ENCODE measurements around the gene PIP. TPM values are rescaled to one million over a fixed set of nuclear protein-coding genes. Genes with fewer than 3 reads are reported as not detected.

PIP gene
- total RNA-seq, 2 experiments from 2014 or later = not detected

GRCh38 chr7:143181349-143181748, 49.5 kb downstream of the PIP start:
- Mint-ChIP-seq H3K36me3 (ENCODE audit: low read depth) (no peaks in the 10 kb centered on the region), H3K9me3 (ENCODE audit: insufficient read depth) (peaks cover 5% of the 10 kb centered on the region), H3K27ac (no peak overlapping the region), H3K27me3 (ENCODE audit: low read depth) (peaks cover 6% of the 10 kb centered on the region), H3K4me3 (no peak overlapping the region), H3K4me1 (ENCODE audit: low read depth) (no peaks in the 10 kb centered on the region)
- no peak for DNase-seq
- ChIA-PET POLR2A (no interaction called here), CTCF (interaction anchor here (1.1 kb wide), 1 partner anchor 34 kb away, joined by 3 read pairs; no protein-coding TSS in a partner anchor)
- no peak for ATAC-seq

DNA sequence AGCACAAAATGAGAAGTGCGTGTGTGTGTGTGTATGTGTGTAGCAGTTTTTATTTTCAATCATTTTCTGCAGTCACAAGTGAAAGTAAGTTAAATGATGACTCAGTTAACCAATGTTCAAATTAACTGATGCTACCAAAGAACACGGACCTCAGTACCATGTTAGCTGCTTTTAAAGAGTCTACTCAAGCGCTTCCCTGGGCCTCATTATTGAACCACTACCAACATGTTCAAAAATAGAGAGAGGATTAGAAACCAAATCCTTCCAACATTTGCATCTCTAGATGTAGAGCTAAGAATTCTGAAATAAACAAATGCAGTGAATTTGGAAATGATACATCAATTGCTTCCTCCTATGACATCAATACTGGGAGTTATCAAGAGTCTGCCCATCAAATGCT, 51.1 kb downstream of the PIP start, which contains the start of gene TAS2R39:
TSS of gene TAS2R39 (plus strand) at position 396 of the 400 bp plus-strand sequence. CDS start at position 396, 0 bp downstream.
- peaks cover 1% of the 10 kb centered on the region for H3K9me3 Mint-ChIP-seq (ENCODE audit: insufficient read depth)

DNA sequence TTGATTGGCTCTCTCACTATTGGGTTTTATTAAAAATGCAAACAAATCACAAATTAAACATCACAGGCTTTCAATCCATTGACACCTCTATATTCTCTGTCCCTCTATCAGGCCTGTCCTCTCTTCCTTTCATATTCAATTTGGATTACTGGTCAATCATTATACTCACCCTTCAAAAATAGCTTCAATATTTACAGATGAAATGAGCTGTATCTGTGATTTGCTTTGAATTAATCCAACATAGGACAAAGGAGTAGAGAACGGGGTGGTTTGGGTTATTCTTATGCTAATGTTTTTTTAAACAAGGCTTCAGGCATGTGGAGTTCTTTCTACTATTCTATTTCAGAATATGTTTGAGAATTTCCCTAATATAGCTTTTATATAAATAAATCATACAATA, 53.7 kb downstream of the PIP start:
- CTCF ChIA-PET = no interaction called here
- Mint-ChIP-seq H3K4me3 (no peak overlapping the region), H3K4me1 (ENCODE audit: low read depth) (no peaks in the 10 kb centered on the region), H3K27ac (no peak overlapping the region), H3K27me3 (ENCODE audit: low read depth) (peaks cover 6% of the 10 kb centered on the region), H3K9me3 (ENCODE audit: insufficient read depth) (no peaks in the 10 kb centered on the region), H3K36me3 (ENCODE audit: low read depth) (no peaks in the 10 kb centered on the region)
- no peak for ATAC-seq
- POLR2A ChIA-PET = no interaction called here
- no peak for DNase-seq

More for the DNA sequence above, 51.1 kb downstream of the PIP start, which contains the start of gene TAS2R39:
- POLR2A ChIA-PET = no interaction called here
- Mint-ChIP-seq H3K4me3 (no peak within 1 kb of the TSS), H3K36me3 (ENCODE audit: low read depth) (no peaks in the 10 kb centered on the region), H3K27ac (no peak within 1 kb of the TSS), H3K27me3 (ENCODE audit: low read depth) (peaks cover 6% of the 10 kb centered on the region), H3K4me1 (ENCODE audit: low read depth) (no peaks in the 10 kb centered on the region)
- CTCF ChIA-PET = no interaction called here
- ATAC-seq = no peak
- DNase-seq = no peak

- POLR2A ChIA-PET = no interaction called here
- ATAC-seq = no peak
- no peak overlapping the region for H3K4me3 Mint-ChIP-seq
- H3K27ac Mint-ChIP-seq = no peak overlapping the region
- no peaks in the 10 kb centered on the region for H3K9me3 Mint-ChIP-seq (ENCODE audit: insufficient read depth)
- DNase-seq = no peak
- no peaks in the 10 kb centered on the region for H3K36me3 Mint-ChIP-seq (ENCODE audit: low read depth)
- peaks cover 6% of the 10 kb centered on the region for H3K27me3 Mint-ChIP-seq (ENCODE audit: low read depth)
- CTCF ChIA-PET = interaction anchor here (0.8 to 1.2 kb wide), 2 partner anchors 27 to 181 kb away, joined by 3 to 4 read pairs; no protein-coding TSS in a partner anchor
- no peaks in the 10 kb centered on the region for H3K4me1 Mint-ChIP-seq (ENCODE audit: low read depth)
Observed at GRCh38 chr7:143188994-143189393, 57.1 kb downstream of the PIP start.

Other genes starting within 250 kb of the PIP start
- not detected for gene TRPV6, start 246.3 kb upstream of the PIP start, total RNA-seq
- gene TRPV5, start 198.3 kb upstream of the PIP start, total RNA-seq = not detected
- not detected for gene LLCFC1, start 192.6 kb upstream of the PIP start, total RNA-seq
- gene KEL, start 169.7 kb upstream of the PIP start, total RNA-seq = 1 to 10 TPM; 1.0 to 1.1 TPM
- not detected for gene OR9A2, start 104.9 kb upstream of the PIP start, total RNA-seq
- gene OR6V1, start 79.7 kb upstream of the PIP start, total RNA-seq = not detected
- gene TAS2R39, start 51.3 kb downstream of the PIP start, total RNA-seq = not detected
- not detected for gene TAS2R40, start 90.0 kb downstream of the PIP start, total RNA-seq
- gene GSTK1, start 131.4 kb downstream of the PIP start, total RNA-seq = 100 to 1,000 TPM; 254 to 255 TPM
- under 1 TPM; 0.29 to 0.65 TPM for gene TMEM139, start 152.9 kb downstream of the PIP start, total RNA-seq
- gene CASP2, start 156.3 kb downstream of the PIP start, total RNA-seq = 100 to 1,000 TPM; 111 to 115 TPM
- gene CLCN1, start 184.0 kb downstream of the PIP start, total RNA-seq = under 1 TPM in 1 of 2 experiments, not detected in 1; 0.13 TPM
- gene FAM131B, start 230.6 kb downstream of the PIP start, total RNA-seq = 1 to 10 TPM; 2.2 to 2.4 TPM
- 100 to 1,000 TPM; 179 to 192 TPM for gene ZYX, start 249.3 kb downstream of the PIP start, total RNA-seq

All from activated CD8-positive, alpha-beta T cell treated with anti-CD3 and anti-CD28 coated beads, Interleukin-2, amount 10 ng/mL, durations not matched to agents 7 days and 5 days (primary cell).